ENCODE measurements around the gene PRDM2. TPM values are rescaled to one million over a fixed set of nuclear protein-coding genes. Genes with fewer than 3 reads are reported as not detected.

The PRDM2 gene
- total and polyA plus RNA-seq, 10 donors, result 12.0 to 75.7 (median 57.4) TPM

DNA sequence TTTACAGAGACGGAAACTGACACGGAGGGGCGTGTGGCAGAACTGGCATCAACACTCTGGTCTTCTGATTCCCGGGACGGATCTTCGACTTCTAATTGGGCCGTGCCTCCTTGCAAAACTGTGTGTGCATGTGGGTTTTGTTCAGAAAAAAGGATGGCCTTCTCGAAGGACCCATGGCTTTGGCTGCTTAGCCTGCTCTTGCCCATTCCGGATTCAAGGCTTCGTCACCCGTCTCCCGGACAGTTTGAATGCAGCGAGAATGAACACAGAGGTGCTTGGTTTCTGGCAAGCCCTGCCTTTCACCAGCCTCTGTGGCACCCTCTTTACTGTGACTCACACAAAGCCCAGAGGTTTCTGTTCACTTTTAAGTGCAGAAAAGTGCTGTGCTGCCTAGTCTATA, 120.1 kb downstream of the PRDM2 start:
- TF ChIP-seq POLR2AphosphoS5 (IDR thresholded peaks at IDR 0.05), result no peak
- TF ChIP-seq POLR2A (IDR thresholded peaks at IDR 0.05), result no peak
- TF ChIP-seq CTCF (IDR thresholded peaks at IDR 0.05 in 8 of 11, conservative IDR thresholded peaks at IDR 0.05 in 3 of 11), result no peak
- intact Hi-C loops (cut with DNase I; ENCODE audit: low total_unique reads), result no loop called here
- peaks cover 0 to 99% (median 18%) of the 10 kb centered on the region in 6 donors for H3K36me3 ChIP-seq
- no peak overlapping the region for H3K27ac ChIP-seq
- H3K9me3 ChIP-seq, result no peaks in the 10 kb centered on the region
- H3K4me3 ChIP-seq, result no peak overlapping the region
- no peaks in the 10 kb centered on the region for H3K4me1 ChIP-seq
- no peak for DNase-seq
- peaks cover 0 to 25% (median 0%) of the 10 kb centered on the region in 7 donors for H3K27me3 ChIP-seq (replicated peaks in 1 of 7)
- 94 to 97% (median 96%) methylated on average over 13 of the region's 13 CpGs for WGBS, 5 donors

DNA sequence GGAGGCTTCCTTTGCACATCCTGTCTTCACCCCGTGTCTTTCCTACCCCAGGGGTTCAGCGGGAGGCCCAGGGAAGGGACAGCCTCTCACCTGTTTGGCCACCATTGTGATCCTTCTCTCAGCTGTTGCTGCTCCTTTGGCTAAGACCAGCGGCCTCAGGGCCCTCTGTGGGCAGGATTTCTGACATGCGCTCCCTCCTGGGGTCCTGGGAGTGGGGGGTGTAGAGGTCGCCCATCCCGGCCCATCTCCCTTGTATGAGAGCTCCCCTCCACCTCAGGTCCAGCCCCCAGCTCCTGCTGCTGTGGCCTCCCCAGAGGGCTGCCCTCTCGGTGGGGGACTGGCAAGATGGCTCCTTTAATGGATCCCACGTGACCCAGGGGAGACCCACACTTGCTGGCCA, 120.5 kb downstream of the PRDM2 start:
- Histone ChIP-seq H3K4me1 (no peaks in the 10 kb centered on the region), H3K36me3 (peaks cover 0 to 99% (median 18%) of the 10 kb centered on the region in 6 donors), H3K27me3 (replicated peaks in 1 of 7) (peaks cover 0 to 26% (median 0%) of the 10 kb centered on the region in 7 donors), H3K9me3 (no peaks in the 10 kb centered on the region), H3K4me3 (no peak overlapping the region), H3K27ac (no peak overlapping the region)
- WGBS, 5 donors, result 86 to 90% (median 90%) methylated on average over 8 of the region's 8 CpGs
- DNase-seq, result no peak
- no peak for TF ChIP-seq CTCF (IDR thresholded peaks at IDR 0.05 in 8 of 11, conservative IDR thresholded peaks at IDR 0.05 in 3 of 11)
- no peak for TF ChIP-seq POLR2A (IDR thresholded peaks at IDR 0.05)
- no peak for TF ChIP-seq POLR2AphosphoS5 (IDR thresholded peaks at IDR 0.05)
- intact Hi-C loops (cut with DNase I; ENCODE audit: low total_unique reads), result no loop called here

DNA sequence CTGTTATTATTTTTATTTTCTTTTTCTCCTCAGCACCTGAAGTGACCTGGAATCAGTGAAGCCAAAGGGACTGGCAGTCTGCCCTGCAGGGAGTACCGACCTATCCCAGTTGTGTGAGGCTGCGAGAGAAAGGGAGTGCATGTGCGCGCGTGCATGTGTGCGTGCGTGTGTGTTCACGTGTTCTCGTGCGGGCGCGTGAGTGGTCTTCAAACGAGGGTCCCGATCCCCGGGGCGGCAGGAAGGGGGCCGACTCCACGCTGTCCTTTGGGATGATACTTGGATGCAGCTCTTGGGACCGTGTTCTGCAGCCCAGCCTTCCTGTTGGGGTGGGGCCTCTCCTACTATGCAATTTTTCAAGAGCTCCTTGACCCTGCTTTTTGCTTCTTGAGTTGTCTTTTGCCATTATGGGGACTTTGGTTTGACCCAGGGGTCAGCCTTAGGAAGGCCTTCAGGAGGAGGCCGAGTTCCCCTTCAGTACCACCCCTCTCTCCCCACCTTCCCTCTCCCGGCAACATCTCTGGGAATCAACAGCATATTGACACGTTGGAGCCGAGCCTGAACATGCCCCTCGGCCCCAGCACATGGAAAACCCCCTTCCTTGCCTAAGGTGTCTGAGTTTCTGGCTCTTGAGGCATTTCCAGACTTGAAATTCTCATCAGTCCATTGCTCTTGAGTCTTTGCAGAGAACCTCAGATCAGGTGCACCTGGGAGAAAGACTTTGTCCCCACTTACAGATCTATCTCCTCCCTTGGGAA, 123.3 kb downstream of the PRDM2 start:
- Histone ChIP-seq H3K36me3 (peaks cover 0 to 71% (median 10%) of the 10 kb centered on the region in 6 donors), H3K27ac (no peak overlapping the region), H3K4me1 (no peaks in the 10 kb centered on the region), H3K27me3 (replicated peaks in 1 of 7) (peaks cover 0 to 44% (median 14%) of the 10 kb centered on the region in 7 donors), H3K4me3 (no peak overlapping the region), H3K9me3 (no peaks in the 10 kb centered on the region)
- no peak for DNase-seq
- TF ChIP-seq CTCF (IDR thresholded peaks at IDR 0.05 in 8 of 11, conservative IDR thresholded peaks at IDR 0.05 in 3 of 11) (no peak), POLR2AphosphoS5 (IDR thresholded peaks at IDR 0.05) (no peak), POLR2A (IDR thresholded peaks at IDR 0.05) (no peak)
- WGBS, 5 donors, result 91 to 98% (median 96%) methylated on average over 24 of the region's 24 CpGs
- intact Hi-C loops (cut with DNase I; ENCODE audit: low total_unique reads), result no loop called here

- H3K36me3 ChIP-seq, result peaks cover 0 to 65% (median 10%) of the 10 kb centered on the region in 6 donors
- WGBS, 5 donors, result 84 to 95% (median 87%) methylated on average over 11 of the region's 11 CpGs
- no peaks in the 10 kb centered on the region for H3K9me3 ChIP-seq
- no peaks in the 10 kb centered on the region for H3K4me1 ChIP-seq
- intact Hi-C loops (cut with DNase I; ENCODE audit: low total_unique reads), result no loop called here
- DNase-seq, result no peak
- no peak overlapping the region for H3K4me3 ChIP-seq
- peaks cover 0 to 51% (median 16%) of the 10 kb centered on the region in 7 donors for H3K27me3 ChIP-seq (replicated peaks in 1 of 7)
- H3K27ac ChIP-seq, result no peak overlapping the region
- TF ChIP-seq CTCF (IDR thresholded peaks at IDR 0.05 in 8 of 11, conservative IDR thresholded peaks at IDR 0.05 in 3 of 11) (no peak), POLR2AphosphoS5 (IDR thresholded peaks at IDR 0.05) (no peak), POLR2A (IDR thresholded peaks at IDR 0.05) (no peak)
Observed at GRCh38 chr1:13823936-13824335, 123.9 kb downstream of the PRDM2 start.

Measured in spleen (tissue), 11 donors.